ENCODE measurements around the gene GABRB1.

The GABRB1 gene

DNA sequence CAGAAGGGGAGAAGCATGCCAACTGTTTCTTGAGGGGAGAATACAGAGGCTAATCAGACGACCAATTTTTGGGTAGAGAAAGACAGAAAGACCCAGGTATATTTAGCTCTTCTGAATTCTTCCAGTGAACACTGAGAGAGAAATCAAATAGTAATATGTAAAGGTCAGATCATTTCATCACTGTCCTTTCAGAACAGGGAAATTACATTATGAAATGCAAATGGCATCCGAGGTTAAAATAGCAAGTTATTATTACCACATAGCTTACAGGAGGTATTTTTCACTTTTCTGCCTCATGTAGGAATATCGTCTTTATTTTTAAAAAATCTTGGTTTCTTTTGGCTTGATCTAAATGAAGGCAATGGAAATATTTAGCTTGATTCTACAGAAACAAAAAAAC, 18.0 kb downstream of the GABRB1 start:
- Histone ChIP-seq H3K4me3 (ENCODE audit: low read length, poor library complexity, severe bottlenecking) (no peak overlapping the region), H3K36me3 (ENCODE audit: insufficient read depth, low read length) (no peaks in the 10 kb centered on the region), H3K79me2 (ENCODE audit: insufficient read depth, low read length) (no peaks in the 10 kb centered on the region), H2AFZ (ENCODE audit: low read length) (no peak overlapping the region), H3K9ac (ENCODE audit: low read depth, low read length, poor library complexity, severe bottlenecking) (no peak overlapping the region), H3F3A (ENCODE audit: low read depth) (no peaks in the 10 kb centered on the region), H3K4me1 (ENCODE audit: insufficient read depth, low read length, poor library complexity, severe bottlenecking) (no peaks in the 10 kb centered on the region), H3K27me3 (ENCODE audit: insufficient read depth, low read length, poor library complexity, severe bottlenecking) (no peaks in the 10 kb centered on the region), H4K20me1 (ENCODE audit: insufficient read depth, low read length, poor library complexity, severe bottlenecking) (no peaks in the 10 kb centered on the region), H3K9me3 (ENCODE audit: insufficient read depth, low read depth, low read length) (no peaks in the 10 kb centered on the region), H3K4me2 (ENCODE audit: low read depth, low read length, poor library complexity, severe bottlenecking) (no peak overlapping the region), H3K9me2 (replicated peaks; ENCODE audit: low read depth, low read length) (no peaks in the 10 kb centered on the region)
- TF ChIP-seq, protein P1, sequence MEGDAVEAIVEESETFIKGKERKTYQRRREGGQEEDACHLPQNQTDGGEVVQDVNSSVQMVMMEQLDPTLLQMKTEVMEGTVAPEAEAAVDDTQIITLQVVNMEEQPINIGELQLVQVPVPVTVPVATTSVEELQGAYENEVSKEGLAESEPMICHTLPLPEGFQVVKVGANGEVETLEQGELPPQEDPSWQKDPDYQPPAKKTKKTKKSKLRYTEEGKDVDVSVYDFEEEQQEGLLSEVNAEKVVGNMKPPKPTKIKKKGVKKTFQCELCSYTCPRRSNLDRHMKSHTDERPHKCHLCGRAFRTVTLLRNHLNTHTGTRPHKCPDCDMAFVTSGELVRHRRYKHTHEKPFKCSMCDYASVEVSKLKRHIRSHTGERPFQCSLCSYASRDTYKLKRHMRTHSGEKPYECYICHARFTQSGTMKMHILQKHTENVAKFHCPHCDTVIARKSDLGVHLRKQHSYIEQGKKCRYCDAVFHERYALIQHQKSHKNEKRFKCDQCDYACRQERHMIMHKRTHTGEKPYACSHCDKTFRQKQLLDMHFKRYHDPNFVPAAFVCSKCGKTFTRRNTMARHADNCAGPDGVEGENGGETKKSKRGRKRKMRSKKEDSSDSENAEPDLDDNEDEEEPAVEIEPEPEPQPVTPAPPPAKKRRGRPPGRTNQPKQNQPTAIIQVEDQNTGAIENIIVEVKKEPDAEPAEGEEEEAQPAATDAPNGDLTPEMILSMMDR (conservative IDR thresholded peaks at IDR 0.05; ENCODE audit: low read length) = no peak
- no peak for TF ChIP-seq EZH2phosphoT487 (IDR thresholded peaks at IDR 0.05; ENCODE audit: borderline replicate concordance)

DNA sequence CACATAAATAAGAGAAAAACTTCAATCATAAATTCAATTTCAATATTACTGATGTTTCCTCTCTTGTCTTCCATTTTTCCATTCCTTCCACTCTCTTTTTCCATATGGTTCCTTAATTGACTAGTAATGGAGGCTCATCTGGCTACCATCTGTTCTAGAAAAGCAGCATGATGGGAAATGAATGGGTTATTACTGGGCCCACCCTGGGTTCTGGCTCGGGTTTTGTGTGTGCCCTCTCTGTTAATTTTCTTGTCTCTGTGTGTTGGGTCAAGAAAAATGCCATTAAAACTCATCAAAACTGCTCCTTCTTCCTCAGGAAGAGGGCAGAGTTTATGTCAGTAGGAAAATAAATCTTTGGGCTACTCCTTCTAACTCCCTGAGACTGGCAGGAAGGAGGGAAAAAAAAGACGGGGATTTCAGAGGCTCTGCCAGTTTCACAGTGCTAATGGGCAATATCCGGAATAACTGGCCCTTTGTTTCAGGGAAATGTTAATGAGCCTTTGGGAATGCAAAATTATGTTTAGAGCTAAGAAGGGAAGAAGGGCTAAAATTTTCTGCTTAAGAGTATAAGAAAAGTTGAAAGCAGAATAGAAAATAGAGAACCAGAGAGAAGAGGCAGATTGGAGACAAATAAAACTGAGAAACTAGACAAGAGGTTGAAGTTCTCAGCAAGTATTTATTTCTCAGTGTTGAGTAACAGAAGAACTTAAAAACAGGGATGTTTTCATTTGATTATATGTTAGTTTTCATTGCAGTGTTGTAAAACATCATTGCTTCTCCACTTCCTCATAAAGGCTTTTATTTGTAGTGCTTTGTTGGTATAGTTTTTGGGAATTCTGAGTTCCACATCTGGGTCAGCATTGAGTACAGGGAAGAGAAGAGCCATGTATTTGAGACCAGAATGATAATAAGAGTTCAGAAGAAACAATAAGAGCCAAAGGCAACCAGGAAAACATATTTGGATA, 19.7 kb downstream of the GABRB1 start:
- no peak overlapping the region for H2AFZ ChIP-seq (ENCODE audit: low read length)

DNA sequence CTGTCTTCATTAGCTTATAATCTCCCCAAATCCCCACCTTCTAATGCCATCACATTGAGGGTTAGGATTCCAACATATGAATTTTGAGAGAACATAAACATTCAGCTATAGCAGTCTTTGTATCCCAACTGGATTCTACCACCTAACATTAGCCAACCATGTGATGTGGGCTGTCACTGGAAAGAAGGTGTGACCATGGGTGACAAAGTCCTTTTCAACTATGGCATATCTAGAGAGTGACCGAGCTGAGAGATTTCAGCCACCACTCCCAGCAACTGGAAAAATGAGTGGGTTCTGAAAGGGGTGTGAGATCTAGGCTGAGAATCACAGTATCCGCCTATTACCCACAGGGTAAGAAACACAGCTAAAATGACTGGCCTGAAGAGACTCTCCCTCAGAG, 22.1 kb downstream of the GABRB1 start:
- no peaks in the 10 kb centered on the region for H3K9me2 ChIP-seq (replicated peaks; ENCODE audit: low read depth, low read length)
- no peaks in the 10 kb centered on the region for H3F3A ChIP-seq (ENCODE audit: low read depth)
- no peak overlapping the region for H3K4me2 ChIP-seq (ENCODE audit: low read depth, low read length, poor library complexity, severe bottlenecking)
- no peaks in the 10 kb centered on the region for H4K20me1 ChIP-seq (ENCODE audit: insufficient read depth, low read length, poor library complexity, severe bottlenecking)
- TF ChIP-seq EZH2phosphoT487 (IDR thresholded peaks at IDR 0.05; ENCODE audit: borderline replicate concordance) = no peak
- TF ChIP-seq, protein P1 (conservative IDR thresholded peaks at IDR 0.05; ENCODE audit: low read length) = no peak
- H3K9me3 ChIP-seq (ENCODE audit: insufficient read depth, low read depth, low read length) = no peaks in the 10 kb centered on the region
- no peak overlapping the region for H3K4me3 ChIP-seq (ENCODE audit: low read length, poor library complexity, severe bottlenecking)
- H3K4me1 ChIP-seq (ENCODE audit: insufficient read depth, low read length, poor library complexity, severe bottlenecking) = no peaks in the 10 kb centered on the region
- no peak overlapping the region for H2AFZ ChIP-seq (ENCODE audit: low read length)
- no peak overlapping the region for H3K9ac ChIP-seq (ENCODE audit: low read depth, low read length, poor library complexity, severe bottlenecking)
- no peaks in the 10 kb centered on the region for H3K27me3 ChIP-seq (ENCODE audit: insufficient read depth, low read length, poor library complexity, severe bottlenecking)
- no peaks in the 10 kb centered on the region for H3K79me2 ChIP-seq (ENCODE audit: insufficient read depth, low read length)
- H3K36me3 ChIP-seq (ENCODE audit: insufficient read depth, low read length) = no peaks in the 10 kb centered on the region

More for the DNA sequence above, 19.7 kb downstream of the GABRB1 start:
- H3K4me2 ChIP-seq (ENCODE audit: low read depth, low read length, poor library complexity, severe bottlenecking) = no peak overlapping the region
- no peaks in the 10 kb centered on the region for H3K27me3 ChIP-seq (ENCODE audit: insufficient read depth, low read length, poor library complexity, severe bottlenecking)
- H3K9ac ChIP-seq (ENCODE audit: low read depth, low read length, poor library complexity, severe bottlenecking) = no peak overlapping the region
- H3K9me2 ChIP-seq (replicated peaks; ENCODE audit: low read depth, low read length) = no peaks in the 10 kb centered on the region
- no peaks in the 10 kb centered on the region for H3K36me3 ChIP-seq (ENCODE audit: insufficient read depth, low read length)
- no peaks in the 10 kb centered on the region for H3K4me1 ChIP-seq (ENCODE audit: insufficient read depth, low read length, poor library complexity, severe bottlenecking)
- no peaks in the 10 kb centered on the region for H3K79me2 ChIP-seq (ENCODE audit: insufficient read depth, low read length)
- H3K9me3 ChIP-seq (ENCODE audit: insufficient read depth, low read depth, low read length) = no peaks in the 10 kb centered on the region
- no peaks in the 10 kb centered on the region for H3F3A ChIP-seq (ENCODE audit: low read depth)
- no peak for TF ChIP-seq EZH2phosphoT487 (IDR thresholded peaks at IDR 0.05; ENCODE audit: borderline replicate concordance)
- H3K4me3 ChIP-seq (ENCODE audit: low read length, poor library complexity, severe bottlenecking) = no peak overlapping the region
- no peaks in the 10 kb centered on the region for H4K20me1 ChIP-seq (ENCODE audit: insufficient read depth, low read length, poor library complexity, severe bottlenecking)

Data from Loucy (cell line).